ENCODE data around the gene CACNA1H. TPM values are rescaled to one million over a fixed set of nuclear protein-coding genes. Genes with fewer than 3 reads are reported as not detected.
"Not testable (repeated sequence)": the region's sequence is repeated elsewhere in the genome, so short reads cannot be mapped to it uniquely, and the experiment has no call there.

The CACNA1H gene
- total and polyA plus RNA-seq, 2 experiments from 2014 or later, result 0.11 TPM; not detected in 1

DNA sequence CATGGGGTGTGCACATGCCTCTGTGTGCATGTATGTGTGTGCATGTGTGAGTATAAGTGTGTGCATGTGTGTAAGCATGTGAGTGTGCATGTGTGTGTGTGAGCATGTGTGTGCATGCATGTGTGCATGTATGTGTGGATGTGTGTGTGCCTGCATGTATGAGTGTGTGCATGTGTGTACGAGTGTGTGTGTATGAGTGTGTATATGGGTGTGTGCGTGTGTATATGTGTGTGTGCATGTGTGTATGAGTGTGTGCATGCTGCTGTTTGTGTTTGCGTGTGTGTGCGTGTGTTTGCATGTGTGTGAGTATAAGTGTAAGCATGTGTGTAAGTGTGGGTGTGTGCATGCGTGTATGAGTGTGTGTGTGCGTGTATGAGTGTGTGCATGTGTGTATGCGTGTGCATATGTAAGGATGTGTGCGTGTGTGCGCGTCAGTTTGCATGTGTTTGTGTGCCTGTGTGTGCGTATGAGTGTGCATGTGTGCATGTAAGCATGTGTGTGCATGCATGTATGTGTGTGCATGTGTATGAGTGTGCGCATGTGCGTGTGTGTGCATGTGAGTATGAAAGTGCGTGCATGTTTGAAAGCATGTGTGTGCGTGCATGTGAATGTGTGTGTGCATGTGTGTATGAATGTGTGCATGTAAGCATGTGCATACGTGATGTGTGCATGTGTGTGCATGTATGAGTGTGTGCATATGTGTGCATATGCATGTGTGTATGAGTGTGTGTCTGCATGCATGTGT is 111.6 kb downstream of the CACNA1H start:
- TF ChIP-seq EZH2 (IDR thresholded peaks at IDR 0.05; ENCODE audit: insufficient read depth, poor library complexity, severe bottlenecking), result no peak
- TF ChIP-seq EZH2phosphoT487 (IDR thresholded peaks at IDR 0.05; ENCODE audit: insufficient read depth, low read depth), result no peak
- Histone ChIP-seq H3K4me2 (ENCODE audit: unreplicated experiment) (no peak overlapping the region), H3K79me2 (ENCODE audit: insufficient read depth) (no peaks in the 10 kb centered on the region)

DNA sequence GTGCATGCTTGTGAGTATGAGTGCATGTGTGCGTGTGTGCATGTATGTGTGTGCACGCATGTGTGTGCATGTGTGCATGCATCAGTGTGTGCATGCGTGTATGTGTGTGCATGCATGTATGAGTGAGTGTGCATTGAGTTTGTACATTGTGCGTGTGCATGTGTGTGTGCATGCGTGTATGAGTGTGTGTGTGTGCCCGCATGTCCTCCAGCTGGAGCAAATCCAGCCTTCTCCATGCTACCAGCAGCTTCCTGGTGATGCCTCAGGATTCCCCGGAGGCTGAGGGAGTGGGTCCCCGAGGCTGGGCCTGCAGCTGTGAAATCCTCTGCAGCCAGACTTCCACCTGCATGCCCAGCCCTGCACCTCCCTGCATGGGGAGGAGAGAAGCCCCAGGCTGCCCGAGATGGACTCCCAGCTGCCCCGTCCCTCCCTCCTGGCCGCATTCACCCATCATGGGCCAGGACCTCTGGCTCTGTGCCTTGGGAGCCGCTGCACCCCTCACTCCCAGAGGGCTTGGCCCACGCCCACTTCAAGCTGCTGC is 112.3 kb downstream of the CACNA1H start:
- H3K79me2 ChIP-seq (ENCODE audit: insufficient read depth), result no peaks in the 10 kb centered on the region
- H3K27ac ChIP-seq, result no peak overlapping the region
- no peak overlapping the region for H3K4me3 ChIP-seq
- H3K27me3 ChIP-seq (replicated peaks; ENCODE audit: insufficient read depth), result peaks cover 11% of the 10 kb centered on the region
- no peaks in the 10 kb centered on the region for H3F3A ChIP-seq (ENCODE audit: insufficient read depth)
- no peak for DNase-seq
- in situ Hi-C loops (cut with MboI), result no loop called here
- H2AFZ ChIP-seq, result no peak overlapping the region
- WGBS, 2 experiments (ENCODE audit: low coverage in 1 of 2, low lambda C conversion rate in 2 of 2, missing lambda C conversion rate in 2 of 2), result 41 to 58% methylated on average over 9 to 13 of the region's 13 CpGs
- no peaks in the 10 kb centered on the region for H3K36me3 ChIP-seq (ENCODE audit: low read depth)
- no peaks in the 10 kb centered on the region for H3K4me1 ChIP-seq (ENCODE audit: insufficient read depth)
- H3K9me3 ChIP-seq (ENCODE audit: low read depth), result no peaks in the 10 kb centered on the region
- no peaks in the 10 kb centered on the region for H4K20me1 ChIP-seq (ENCODE audit: insufficient read depth)
- H3K9ac ChIP-seq, result no peak overlapping the region
- no peak overlapping the region for H3K4me2 ChIP-seq (ENCODE audit: unreplicated experiment)
- TF ChIP-seq EZH2 (IDR thresholded peaks at IDR 0.05; ENCODE audit: insufficient read depth, poor library complexity, severe bottlenecking) (no peak), EZH2phosphoT487 (IDR thresholded peaks at IDR 0.05; ENCODE audit: insufficient read depth, low read depth) (no peak)
- H3K9me2 ChIP-seq (ENCODE audit: insufficient read depth), result no peaks in the 10 kb centered on the region

More for the DNA sequence above, 111.6 kb downstream of the CACNA1H start:
- Histone ChIP-seq H3K9ac (no peak overlapping the region), H3K36me3 (ENCODE audit: low read depth) (no peaks in the 10 kb centered on the region), H3K9me3 (ENCODE audit: low read depth) (no peaks in the 10 kb centered on the region), H3K27me3 (replicated peaks; ENCODE audit: insufficient read depth) (peaks cover 18% of the 10 kb centered on the region), H3F3A (ENCODE audit: insufficient read depth) (no peaks in the 10 kb centered on the region), H2AFZ (no peak overlapping the region), H3K27ac (no peak overlapping the region), H3K4me1 (ENCODE audit: insufficient read depth) (no peaks in the 10 kb centered on the region), H3K9me2 (ENCODE audit: insufficient read depth) (no peaks in the 10 kb centered on the region), H3K4me3 (no peak overlapping the region), H4K20me1 (ENCODE audit: insufficient read depth) (no peaks in the 10 kb centered on the region)
- in situ Hi-C loops (cut with MboI), result no loop called here
- 71 to 85% methylated on average over 10 to 16 of the region's 16 CpGs for WGBS, 2 experiments (ENCODE audit: low coverage in 1 of 2, low lambda C conversion rate in 2 of 2, missing lambda C conversion rate in 2 of 2)
- DNase-seq, result no peak

GRCh38 chr16:1265826-1266225 is 112.9 kb downstream of the CACNA1H start:
- in situ Hi-C loops (cut with MboI), result no loop called here
- 51 to 59% methylated on average over 17 to 19 of the region's 19 CpGs for WGBS, 2 experiments (ENCODE audit: low coverage in 1 of 2, low lambda C conversion rate in 2 of 2, missing lambda C conversion rate in 2 of 2)
- TF ChIP-seq EZH2phosphoT487 (IDR thresholded peaks at IDR 0.05; ENCODE audit: insufficient read depth, low read depth) (no peak), EZH2 (IDR thresholded peaks at IDR 0.05; ENCODE audit: insufficient read depth, poor library complexity, severe bottlenecking) (no peak)
- H3K9me3 ChIP-seq (ENCODE audit: low read depth), result no peaks in the 10 kb centered on the region
- H3K27ac ChIP-seq, result no peak overlapping the region
- no peak overlapping the region for H3K4me2 ChIP-seq (ENCODE audit: unreplicated experiment)
- no peaks in the 10 kb centered on the region for H3F3A ChIP-seq (ENCODE audit: insufficient read depth)
- no peaks in the 10 kb centered on the region for H3K79me2 ChIP-seq (ENCODE audit: insufficient read depth)
- no peaks in the 10 kb centered on the region for H4K20me1 ChIP-seq (ENCODE audit: insufficient read depth)
- H2AFZ ChIP-seq, result no peak overlapping the region
- no peaks in the 10 kb centered on the region for H3K4me1 ChIP-seq (ENCODE audit: insufficient read depth)
- peaks cover 6% of the 10 kb centered on the region; the same call in 1 of the 2 replicates for H3K27me3 ChIP-seq (replicated peaks; ENCODE audit: insufficient read depth)
- H3K9me2 ChIP-seq (ENCODE audit: insufficient read depth), result no peaks in the 10 kb centered on the region
- DNase-seq, result no peak
- H3K36me3 ChIP-seq (ENCODE audit: low read depth), result no peaks in the 10 kb centered on the region
- no peak overlapping the region for H3K9ac ChIP-seq
- no peak overlapping the region for H3K4me3 ChIP-seq

- H3K79me2 ChIP-seq (ENCODE audit: insufficient read depth); H3K27me3 ChIP-seq (replicated peaks; ENCODE audit: insufficient read depth); H3K4me1 ChIP-seq (ENCODE audit: insufficient read depth); H3K9me2 ChIP-seq (ENCODE audit: insufficient read depth); H3K4me3 ChIP-seq; H3K9ac ChIP-seq; H4K20me1 ChIP-seq (ENCODE audit: insufficient read depth); H3K4me2 ChIP-seq (ENCODE audit: unreplicated experiment); H3K36me3 ChIP-seq (ENCODE audit: low read depth); H3F3A ChIP-seq (ENCODE audit: insufficient read depth); H2AFZ ChIP-seq; DNase-seq; H3K27ac ChIP-seq; H3K9me3 ChIP-seq (ENCODE audit: low read depth); in situ Hi-C loops (cut with MboI): not testable (repeated sequence)
- 80 to 90% methylated on average over 7 of the region's 7 CpGs for WGBS, 2 experiments (ENCODE audit: low coverage in 1 of 2, low lambda C conversion rate in 2 of 2, missing lambda C conversion rate in 2 of 2)
Measured at GRCh38 chr16:1269418-1269817, 116.5 kb downstream of the CACNA1H start.

Measured in GM23248 (cell line).